Stimulated activated CD8-positive, alpha-beta memory T cell treated with anti-CD3 and anti-CD28 coated beads, Interleukin-15, amount 100 ng/mL, for 4 hours (primary cell): ENCODE results near the gene SDK2.

Experiments
- DNase-seq, 2 donors: peaks; one replicate each; pipeline ENCODE4 v3.0.0-alpha.2; 2020; ENCODE audit warnings: low read depth in 2 of 2

SDK2 gene

DNA sequence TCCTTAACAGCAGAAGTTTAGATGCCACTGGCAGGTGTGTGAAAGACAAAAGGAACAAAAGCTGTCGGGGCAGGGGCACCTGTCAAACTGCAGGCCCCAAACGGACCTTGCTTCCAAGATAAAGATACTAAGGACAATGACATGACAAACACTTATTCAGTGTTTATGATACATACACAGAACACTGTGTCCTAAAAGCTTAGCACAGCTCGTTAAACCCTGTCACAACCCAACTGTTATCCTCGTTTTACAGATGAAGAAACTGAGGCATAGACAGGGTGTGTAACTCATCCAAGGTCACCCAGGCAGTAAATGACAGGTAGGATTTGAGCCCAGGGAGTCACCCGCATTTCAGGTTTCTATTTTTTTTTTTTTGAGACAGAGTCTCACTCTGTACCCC lies 9.6 kb downstream of the SDK2 start:
- no peak for DNase-seq

DNA sequence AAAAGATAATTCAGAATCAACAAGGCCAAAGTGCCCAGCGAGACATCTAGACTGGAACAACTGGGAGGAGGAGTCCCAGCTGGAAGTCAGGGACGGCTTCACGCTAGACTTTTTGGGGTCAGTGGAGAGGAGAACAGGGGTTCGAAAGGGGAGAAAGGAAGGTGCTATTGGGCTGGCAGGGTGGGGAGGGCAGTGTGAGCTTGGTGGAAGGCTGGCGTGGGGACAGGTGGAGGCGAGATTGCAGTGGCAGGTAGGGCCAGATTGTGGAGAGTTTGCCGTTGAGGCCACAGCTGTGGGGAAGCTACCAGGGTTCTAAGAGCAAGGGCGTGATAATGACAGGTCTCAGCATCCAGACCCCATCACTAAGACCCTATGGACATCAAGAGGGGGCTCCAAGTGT lies 10.5 kb downstream of the SDK2 start:
- no peak for DNase-seq

DNA sequence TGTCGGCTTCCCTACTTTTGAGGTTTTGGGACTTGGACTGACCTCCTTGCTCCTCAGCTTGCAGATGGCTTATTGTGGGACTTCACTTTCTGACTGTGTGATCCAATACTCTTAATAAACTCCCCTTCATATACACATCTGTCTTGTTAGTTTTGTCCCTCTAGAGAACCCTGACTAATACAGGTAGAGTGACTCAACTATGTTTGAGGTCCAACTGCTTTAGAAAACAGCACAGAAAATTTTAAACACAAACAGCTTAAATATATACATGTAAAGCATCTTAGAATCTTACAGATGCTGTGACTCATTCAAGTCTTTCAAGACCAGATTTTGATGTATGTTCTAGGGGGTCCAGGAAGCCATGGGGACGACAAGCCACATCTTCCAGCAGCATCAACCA lies 11.7 kb downstream of the SDK2 start:
- DNase-seq, result no peak

DNA sequence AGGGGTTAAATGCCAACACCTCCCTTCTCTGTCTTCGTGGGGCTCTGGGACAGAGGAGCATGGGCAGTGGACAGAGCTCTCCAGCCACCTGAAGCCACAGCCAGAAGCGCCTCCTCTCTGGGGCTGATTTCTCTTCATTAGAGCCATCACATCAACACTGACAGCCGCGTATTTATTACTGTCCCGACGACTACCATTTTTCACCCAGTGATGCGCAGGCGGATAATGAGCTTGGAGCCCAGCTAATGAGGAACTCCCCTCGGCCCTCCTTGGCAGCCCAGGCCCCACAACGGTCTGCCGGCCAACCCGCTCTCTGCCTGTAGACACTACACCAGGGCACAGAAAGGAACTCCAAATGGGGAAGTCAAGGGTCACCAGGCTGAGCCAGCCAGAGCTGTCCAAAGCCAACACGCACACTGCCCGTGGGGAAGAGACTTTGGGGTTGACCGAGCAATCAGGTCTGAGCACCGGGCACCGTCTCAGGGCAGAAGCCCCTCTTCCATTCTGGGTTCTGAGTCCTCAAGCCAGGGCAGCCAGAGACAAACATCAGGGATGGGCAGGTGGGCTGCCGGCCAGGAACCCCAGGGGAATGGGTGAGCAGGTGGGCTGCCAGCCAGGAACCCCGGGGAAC lies 13.2 kb downstream of the SDK2 start:
- no peak for DNase-seq

DNA sequence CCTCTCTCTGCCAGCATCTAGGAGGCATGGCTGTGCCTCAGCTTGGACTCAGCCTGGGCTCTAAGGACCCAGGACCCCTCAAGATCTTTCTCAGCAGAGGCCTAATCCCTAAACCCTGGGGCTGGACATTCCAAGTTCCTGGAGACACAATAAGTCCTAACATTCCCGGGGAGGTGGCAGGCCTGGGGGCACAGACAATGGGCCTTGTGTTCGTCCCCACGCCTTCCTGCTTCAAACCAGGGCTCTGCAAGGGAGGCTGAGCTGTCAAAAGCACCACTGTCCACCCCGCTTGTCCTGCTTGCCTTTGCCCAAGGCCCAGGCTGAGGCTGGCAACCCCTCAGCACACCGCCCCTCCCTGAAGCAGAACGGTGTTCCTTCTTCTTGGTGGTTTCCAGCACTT lies 13.7 kb downstream of the SDK2 start:
- DNase-seq, result no peak

DNA sequence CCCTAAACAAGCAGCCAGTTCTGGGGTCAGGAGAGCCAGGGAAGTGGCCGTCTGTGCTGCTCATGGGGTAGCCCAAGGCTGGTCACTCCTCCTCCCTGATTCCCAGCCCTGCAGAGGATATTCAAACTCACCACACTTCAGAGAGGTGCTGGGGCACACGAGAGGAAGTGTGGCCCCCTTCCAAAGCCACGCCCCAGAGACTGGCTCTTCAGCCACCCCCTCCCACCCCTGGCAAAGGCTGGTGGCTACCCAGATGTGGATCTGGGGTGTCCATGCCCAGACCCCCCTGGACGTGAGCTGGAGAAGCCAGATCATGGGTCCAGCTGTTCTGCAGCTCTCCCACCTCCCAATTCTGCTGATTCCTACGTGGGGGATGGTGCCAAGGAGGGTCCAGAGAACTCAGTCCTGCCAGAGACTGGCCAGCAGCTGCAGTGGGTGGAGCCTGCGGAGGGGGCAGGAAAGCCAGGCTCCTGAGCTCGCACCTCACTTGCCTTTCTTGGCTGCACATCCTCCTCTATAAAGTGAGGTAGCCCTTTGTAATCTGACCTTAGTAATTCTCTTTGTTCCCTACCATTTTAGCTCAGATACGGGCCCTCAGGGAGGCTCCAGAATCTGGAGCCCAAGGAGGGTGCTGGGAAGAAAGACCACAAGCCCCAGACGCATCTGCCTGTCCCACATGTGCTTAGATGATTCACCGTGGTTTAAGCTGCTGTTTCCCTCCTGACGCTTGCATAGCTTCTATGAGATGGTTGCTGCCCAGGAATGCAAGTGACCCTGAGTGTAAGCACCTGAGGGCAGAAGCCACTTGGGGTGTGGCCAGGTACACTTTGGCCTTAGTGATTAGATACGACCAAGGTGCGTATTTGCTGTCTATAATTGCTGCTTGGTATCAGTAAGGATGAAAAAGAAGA lies 15.3 kb downstream of the SDK2 start:
- DNase-seq, result no peak

DNA sequence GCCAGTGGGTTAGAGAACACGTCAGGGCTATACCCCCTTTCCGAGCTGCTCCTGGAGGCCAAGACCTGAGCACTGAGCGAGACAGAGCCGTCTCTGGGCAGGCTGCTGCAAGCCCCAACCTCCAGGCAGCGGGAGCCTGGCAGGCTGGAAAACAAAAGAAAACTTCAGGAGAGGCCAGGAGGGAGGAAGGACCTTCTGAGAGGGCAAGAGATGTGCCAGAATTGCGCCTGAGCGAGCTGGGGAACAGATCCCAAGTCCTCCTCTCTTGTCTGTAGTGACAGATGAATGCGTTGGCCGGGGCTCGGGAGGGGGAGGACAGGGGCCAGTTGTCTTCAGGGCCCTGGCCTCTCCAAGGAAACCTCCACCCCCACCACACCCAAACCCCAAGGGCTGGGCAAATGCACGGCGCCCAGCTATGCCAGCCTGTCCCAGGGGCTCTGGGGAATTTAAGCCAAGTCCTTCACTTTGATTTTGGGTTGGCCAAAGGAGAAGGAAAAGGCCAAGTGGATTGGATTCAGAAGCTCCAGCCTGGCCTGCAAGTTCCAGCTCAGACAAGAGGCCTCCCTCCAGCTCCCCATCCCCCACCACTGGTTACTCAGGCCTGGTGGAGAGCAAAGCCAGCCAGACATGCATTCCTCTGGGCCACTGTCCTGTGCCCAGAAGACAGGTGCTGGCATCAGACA lies 18.1 kb downstream of the SDK2 start:
- no peak for DNase-seq

DNA sequence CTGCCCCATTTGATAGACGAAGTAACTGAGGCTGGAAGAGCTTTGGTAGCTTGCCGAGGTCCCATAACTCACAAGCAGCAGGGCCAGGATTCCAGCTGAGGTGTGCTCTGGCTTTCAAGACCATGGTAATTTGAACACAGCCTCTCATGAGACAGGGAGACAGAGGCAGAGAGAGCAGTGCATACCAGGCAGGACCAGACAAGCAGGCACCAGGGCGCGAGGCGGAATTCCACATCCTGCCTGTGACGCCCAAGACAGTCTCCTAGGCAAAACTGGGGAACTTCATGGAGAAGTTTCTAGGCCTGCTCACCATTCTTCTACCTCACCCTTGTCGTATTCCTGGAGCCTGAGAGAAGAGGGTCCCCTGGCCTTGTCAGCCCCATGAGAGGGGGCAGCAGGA lies 19.2 kb downstream of the SDK2 start:
- no peak for DNase-seq

DNA sequence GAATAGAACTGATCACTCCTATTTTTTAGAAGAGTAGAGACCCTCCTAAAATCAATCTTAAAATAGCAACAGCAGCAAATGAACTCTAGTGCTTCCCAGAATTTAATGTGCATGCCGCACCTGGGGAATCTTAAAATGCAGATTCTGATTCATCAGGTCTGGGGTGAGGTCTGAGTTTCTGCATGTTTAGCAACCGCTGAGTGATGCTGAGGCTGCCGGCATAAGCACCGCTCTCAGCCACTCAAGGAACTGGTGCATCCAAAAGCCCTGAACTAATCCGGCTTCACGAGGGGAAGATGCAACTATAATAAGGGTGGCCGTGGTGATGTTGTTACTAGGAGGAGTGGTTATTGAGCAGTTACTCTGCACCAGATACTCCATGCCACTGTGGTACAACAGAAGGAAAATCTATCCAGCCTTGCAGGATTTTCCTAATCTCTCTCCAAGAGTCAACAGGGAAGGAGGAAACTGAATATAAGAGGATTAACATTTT lies 19.7 kb downstream of the SDK2 start:
- DNase-seq, result no peak

DNA sequence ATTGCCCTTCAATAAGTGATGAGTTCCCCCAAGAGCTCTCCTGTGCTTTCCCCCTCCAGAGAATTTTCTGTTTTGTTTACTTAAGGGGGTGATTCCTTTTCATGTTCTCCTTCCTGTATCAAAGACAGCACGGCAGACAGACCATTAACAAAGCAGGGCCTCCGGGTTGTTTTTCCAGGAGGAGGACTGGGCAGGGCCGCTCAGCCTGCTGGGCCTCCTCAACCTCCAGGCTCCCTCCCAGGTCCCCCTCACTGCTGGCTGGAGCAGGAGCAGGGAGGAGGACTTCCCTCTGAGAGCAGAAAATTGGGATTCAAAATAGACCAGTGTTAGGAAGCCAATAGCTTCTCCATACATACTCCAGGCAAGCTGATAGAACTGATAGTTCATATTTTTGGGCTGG lies 20.4 kb downstream of the SDK2 start:
- DNase-seq, result no peak

DNA sequence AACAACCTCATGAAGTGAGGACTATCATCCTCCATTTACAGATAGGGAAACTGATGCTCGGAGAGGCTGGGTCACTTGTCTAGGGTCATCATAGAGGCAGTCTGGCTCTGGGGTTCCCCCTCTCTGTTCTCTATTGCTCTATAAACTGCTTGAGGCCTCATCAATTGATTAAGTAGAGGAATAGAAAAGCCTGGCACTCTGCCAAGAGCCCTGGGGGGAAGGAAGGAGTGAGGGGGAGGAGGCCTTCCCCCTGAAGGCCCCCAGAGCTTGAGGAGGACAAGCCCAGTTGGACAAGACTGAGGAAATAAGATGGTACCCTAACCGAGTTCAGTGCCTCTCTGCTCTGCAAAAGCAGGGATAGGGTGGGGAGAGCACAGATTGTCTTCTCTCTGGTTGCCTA lies 21.0 kb downstream of the SDK2 start:
- DNase-seq, result no peak

DNA sequence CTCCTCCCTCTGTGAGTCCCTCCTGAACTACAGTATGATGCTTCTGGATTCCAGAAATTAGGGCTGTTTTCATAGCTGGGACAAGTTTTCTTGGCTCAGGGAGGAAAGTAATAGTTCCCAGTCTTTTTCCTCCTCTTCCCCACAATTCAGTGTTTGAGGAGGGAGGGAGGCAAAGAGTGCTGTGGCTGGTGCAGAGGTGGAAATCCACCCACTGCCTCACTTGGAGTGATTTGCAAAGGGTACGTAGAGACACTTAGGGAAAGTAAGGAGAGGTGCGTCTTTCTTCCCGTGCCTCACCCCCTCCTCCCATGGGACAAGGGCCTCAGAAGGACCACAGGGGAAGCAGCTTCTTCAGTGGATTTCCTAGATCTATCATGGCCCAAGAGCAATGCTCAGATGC lies 21.9 kb downstream of the SDK2 start:
- DNase-seq, result no peak

DNA sequence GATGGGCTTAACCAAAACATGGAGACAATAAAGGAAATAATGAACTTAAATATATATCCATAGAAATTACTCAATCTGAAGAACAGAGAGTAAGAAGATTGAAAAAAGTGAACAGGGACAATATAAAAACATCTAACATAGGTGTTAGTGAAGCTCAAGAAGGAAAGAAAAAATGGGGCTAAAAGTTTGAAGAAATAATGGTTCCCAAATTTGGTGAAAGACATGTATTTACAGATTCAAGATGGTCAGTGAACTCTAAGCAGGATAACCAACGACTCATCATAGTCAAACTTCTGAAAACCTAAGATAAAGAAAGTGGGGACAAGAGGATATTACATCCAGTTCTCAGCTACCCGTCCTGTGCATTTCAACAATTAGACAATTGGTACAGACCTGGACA lies 22.6 kb downstream of the SDK2 start:
- no peak for DNase-seq

DNA sequence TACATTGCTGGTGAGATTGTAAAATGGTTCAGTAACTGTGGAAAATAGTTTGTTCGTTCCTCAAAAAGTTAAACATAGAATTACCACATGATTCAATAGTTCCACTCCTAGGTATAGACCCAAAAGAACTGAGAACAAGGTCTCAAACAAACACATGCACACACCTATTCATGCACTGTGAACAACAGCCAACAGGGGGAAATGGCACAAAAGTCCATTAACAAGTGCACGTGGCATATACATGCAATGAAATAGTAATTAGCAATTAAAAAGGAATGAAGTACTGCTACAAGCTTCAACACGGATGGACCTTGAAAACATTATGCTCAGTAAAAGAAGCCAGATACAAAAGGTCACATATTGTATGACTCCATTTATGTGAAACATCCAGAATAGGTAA lies 23.8 kb downstream of the SDK2 start:
- DNase-seq, result no peak

DNA sequence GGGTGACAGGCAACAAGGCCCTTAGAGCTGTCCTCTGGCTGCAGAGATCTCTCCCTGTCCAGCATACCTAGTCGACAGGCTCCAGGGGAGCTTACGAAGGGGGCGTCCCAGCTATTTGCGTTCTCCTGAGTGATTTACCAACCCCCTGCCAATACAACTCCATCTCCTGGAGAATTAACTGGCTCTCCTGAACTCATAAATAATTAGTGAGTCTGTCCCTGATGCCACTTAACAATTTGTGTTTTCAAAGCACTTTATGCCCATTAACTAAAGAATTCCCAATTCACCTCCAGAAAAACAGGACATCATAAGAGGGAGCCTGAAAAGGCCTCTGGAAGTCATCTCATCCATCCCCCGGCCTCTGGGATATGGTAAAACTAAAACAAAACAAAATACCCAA lies 26.7 kb downstream of the SDK2 start:
- no peak for DNase-seq

DNA sequence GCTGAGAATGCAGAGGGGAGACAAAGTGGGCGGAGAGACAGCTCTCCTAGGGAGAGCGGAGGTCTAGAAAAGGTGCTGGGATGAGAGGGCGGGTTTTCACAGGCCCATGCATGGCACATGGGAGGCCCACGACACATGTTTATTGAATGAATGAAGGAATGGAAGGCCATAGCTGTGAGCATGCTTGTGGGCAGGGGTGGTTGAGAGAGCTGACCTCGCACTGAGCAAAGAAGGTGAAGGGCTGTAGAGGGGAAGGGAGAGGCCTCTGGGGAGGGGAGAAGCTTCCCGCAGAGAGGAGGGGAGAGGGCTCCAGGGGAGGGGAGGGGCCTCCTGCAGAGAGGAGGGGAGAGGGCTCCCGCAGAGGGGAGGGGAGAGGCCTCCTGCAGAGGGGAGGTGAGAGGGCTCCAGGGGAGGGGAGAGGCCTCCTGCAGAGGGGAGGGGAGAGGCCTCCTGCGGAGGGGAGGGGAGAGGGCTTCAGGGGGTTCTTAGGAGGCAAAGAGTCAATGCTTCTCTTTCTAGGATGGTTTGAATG lies 27.3 kb downstream of the SDK2 start:
- DNase-seq, result no peak

DNA sequence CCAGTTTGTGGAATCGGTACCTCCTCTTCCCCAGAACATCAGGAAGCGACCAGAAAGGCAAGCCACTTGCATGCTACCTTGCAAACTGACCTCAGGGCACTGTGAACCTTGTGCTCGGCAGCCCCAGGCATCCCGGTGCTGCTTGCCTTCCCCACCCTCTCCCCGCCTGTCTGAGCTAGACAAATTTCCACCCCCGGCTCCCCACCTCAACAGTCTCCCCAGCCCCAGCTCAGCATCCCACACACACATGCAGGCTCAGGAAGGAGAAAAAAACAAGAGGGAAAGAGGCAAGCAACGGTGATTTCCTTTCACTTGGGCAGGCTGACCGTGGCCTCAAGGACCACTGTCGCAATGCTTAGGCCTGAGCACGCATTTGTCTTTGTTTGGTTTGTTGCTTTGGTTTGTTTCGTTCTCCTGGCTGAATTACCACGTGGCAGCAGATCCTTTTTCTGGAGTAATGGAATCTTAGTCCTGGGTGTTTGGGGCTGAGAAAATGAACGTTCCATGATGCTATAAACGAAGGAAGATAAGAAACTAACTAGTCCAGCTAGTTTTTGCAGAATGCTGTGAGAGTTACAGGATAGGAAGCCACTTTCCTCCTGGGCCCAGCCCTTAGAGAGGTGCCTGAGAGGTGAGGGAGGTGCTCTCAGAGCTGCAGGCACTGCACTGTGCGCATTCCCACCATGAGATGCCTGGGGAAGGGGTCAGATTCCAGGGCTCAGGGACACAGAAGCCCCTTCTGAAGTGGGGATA lies 27.9 kb downstream of the SDK2 start:
- no peak for DNase-seq

DNA sequence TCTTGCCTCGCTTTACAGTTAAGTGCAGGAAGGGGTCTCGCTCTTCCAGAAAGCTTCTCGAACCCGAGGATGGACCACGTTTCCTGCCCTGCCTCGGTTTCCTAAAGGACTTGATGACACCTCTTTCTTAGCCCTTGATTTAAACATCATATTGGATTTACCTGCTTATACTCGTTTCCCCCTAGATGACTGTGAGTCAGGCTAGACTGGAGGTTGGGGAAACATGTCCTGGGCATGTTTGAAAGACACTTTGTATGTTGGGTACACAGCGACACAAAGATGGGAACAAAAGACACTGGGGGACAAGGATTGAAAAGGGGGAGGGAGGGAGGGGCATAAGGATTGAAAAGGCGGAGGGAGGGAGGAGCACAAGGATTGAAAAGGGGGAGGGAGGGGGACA lies 30.0 kb downstream of the SDK2 start:
- no peak for DNase-seq

DNA sequence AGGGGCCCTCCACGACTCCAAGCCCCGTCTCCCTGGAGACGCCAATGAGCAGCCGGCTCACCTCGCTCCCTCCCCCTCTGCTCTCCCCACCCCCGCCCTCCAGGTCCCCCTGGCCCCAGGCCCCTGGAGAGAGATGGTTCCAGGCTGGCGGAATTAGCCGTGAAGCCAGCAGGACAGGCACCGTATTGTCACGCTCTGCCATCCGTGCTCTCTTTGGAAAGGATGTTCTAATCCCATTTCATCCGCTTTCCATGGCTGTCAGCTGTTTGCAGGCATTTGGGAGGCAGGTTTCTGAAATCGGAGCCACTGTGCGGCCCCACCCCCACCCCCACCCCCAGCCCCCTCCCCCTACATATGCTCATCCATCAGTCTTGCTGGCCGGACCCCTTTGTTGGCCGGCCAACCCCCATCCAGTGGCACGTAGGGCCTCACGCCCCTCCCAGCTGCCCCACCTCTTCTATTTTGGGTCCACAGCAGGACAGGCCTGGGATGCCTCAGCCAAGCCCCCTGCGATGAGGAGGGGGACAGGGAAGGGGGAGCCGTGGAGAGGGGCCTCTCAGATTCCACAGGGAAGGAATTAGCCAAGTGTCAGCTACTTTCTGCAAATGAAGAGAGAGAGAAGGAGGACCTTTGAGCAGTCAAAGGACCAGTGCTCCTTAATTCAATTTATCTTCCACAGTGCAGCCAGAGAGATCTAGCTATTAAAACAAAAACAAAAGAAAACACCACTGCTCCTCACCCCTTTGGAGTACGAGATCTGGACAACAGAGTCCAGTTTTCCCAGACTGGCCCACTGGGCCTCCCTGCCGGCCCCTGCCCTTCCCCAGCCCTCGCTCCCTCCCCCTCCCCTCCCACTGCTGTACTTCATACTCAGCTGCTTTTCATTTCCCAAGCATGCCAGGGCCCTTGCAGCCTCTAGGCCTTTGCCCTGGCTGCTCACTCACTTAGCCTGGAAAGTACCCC lies 30.7 kb downstream of the SDK2 start:
- no peak for DNase-seq

DNA sequence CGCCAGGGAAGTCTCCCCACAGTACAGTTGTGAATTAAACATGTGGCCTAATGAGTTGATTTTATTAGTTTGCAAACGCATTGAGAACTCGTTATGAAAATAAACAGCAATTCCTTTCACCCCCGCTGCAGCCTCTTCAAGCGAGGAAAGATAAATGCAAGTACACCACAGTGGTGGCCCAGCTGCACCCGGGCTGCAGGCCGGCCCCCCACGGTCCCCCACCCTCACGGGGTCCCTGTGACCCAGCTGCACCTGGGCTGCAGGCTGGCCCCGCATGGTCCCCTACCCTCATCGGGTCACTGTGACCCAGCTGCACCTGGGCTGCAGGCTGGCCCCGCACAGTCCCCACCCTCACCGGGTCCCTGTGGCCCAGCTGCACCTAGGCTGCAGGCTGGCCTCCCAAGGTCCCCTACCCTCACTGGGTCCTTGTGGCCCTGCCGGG lies 32.2 kb downstream of the SDK2 start:
- DNase-seq, result no peak

DNA sequence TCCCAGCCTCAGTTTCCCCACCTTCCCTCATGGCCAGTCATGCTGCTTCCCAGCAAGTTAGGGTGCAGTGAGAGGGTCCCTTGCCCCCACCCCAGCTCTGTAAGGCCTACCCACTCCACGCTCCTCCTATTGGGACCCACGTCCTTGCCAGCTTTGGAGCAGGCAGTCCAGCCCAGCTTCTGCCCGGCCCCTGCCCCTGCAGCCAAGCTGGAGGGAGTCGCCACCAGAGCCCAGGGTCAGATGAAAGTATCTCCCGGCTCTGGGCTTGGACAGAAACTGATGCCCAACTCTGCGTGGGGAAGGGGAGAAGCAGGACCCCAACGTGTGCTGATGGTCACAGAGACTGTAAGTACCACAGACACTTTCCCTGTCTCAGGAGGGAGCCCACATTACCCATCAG lies 32.6 kb downstream of the SDK2 start:
- no peak for DNase-seq
